ENCODE results near the gene LRBA. TPM values are rescaled to one million over a fixed set of nuclear protein-coding genes. Genes with fewer than 3 reads are reported as not detected.

The LRBA gene
- total RNA-seq, 1 donor from 2014 or later, result 39.9 TPM

- DNase-seq (no peak), ATAC-seq (no peak)
- peaks cover 5% of the 10 kb centered on the region for H3K4me1 ChIP-seq
- no peak overlapping the region for H3K27ac ChIP-seq
- TF ChIP-seq CTCF (IDR thresholded peaks at IDR 0.05), result no peak
- intact Hi-C loops (cut with DNase I), result no loop called here
- no peaks in the 10 kb centered on the region for H3K36me3 ChIP-seq
- no peak overlapping the region for H3K4me3 ChIP-seq
- H3K27me3 ChIP-seq, result no peaks in the 10 kb centered on the region
- H3K9me3 ChIP-seq, result no peaks in the 10 kb centered on the region
Measured at GRCh38 chr4:150250998-150251651, 764.0 kb downstream of the LRBA start.

- no peaks in the 10 kb centered on the region for H3K9me3 ChIP-seq
- DNase-seq, result no peak
- intact Hi-C loops (cut with DNase I), result no loop called here
- no peak for ATAC-seq
- H3K27ac ChIP-seq, result no peak overlapping the region
- H3K36me3 ChIP-seq, result no peaks in the 10 kb centered on the region
- H3K4me1 ChIP-seq, result no peaks in the 10 kb centered on the region
- no peaks in the 10 kb centered on the region for H3K27me3 ChIP-seq
- no peak for TF ChIP-seq CTCF (IDR thresholded peaks at IDR 0.05)
- no peak overlapping the region for H3K4me3 ChIP-seq
Measured at GRCh38 chr4:150250293-150250997, 764.6 kb downstream of the LRBA start.

GRCh38 chr4:150248181-150248580, 766.9 kb downstream of the LRBA start:
- no peak for ATAC-seq
- H3K9me3 ChIP-seq, result no peaks in the 10 kb centered on the region
- DNase-seq, result no peak
- intact Hi-C loops (cut with DNase I), result loop anchor here (10.0 kb wide), 1 partner anchor 243 kb away; no protein-coding TSS in a partner anchor
- H3K27me3 ChIP-seq, result no peaks in the 10 kb centered on the region
- H3K4me1 ChIP-seq, result no peaks in the 10 kb centered on the region
- no peak overlapping the region for H3K27ac ChIP-seq
- no peak overlapping the region for H3K4me3 ChIP-seq
- no peak for TF ChIP-seq CTCF (IDR thresholded peaks at IDR 0.05)
- H3K36me3 ChIP-seq, result no peaks in the 10 kb centered on the region

- Histone ChIP-seq H3K4me3 (no peak overlapping the region), H3K9me3 (no peaks in the 10 kb centered on the region), H3K36me3 (no peaks in the 10 kb centered on the region), H3K27me3 (no peaks in the 10 kb centered on the region), H3K4me1 (no peaks in the 10 kb centered on the region), H3K27ac (no peak overlapping the region)
- intact Hi-C loops (cut with DNase I), result loop anchor here (10.0 kb wide), 1 partner anchor 242 kb away; no protein-coding TSS in a partner anchor
- no peak for ATAC-seq
- DNase-seq, result no peak
- TF ChIP-seq CTCF (IDR thresholded peaks at IDR 0.05), result no peak
Measured at GRCh38 chr4:150247184-150247583, 767.9 kb downstream of the LRBA start.

- DNase-seq, result no peak
- Histone ChIP-seq H3K27ac (no peak overlapping the region), H3K9me3 (no peaks in the 10 kb centered on the region), H3K4me3 (no peak overlapping the region), H3K36me3 (no peaks in the 10 kb centered on the region), H3K4me1 (no peaks in the 10 kb centered on the region), H3K27me3 (no peaks in the 10 kb centered on the region)
- TF ChIP-seq CTCF (IDR thresholded peaks at IDR 0.05), result no peak
- peak; percentile 40 for ATAC-seq
- intact Hi-C loops (cut with DNase I), result loop anchor here (10.0 kb wide), 1 partner anchor 240 kb away; no protein-coding TSS in a partner anchor
Measured at GRCh38 chr4:150244600-150244999, 770.5 kb downstream of the LRBA start.
